Thoracic aorta (tissue), 2 donors: Measurements from ENCODE around the gene RAP1A. TPM values are rescaled to one million over a fixed set of nuclear protein-coding genes. Genes with fewer than 3 reads are reported as not detected.

Experiments
- ATAC-seq: fragments of 150-250 bp; one replicate; pipeline ENCODE4 v1.8.0; 2017; ENCODE audit warnings: low read depth; ENCODE audit not compliant: insufficient number of reproducible peaks, low FRiP score
- DNase-seq: peaks from one replicate; pipeline ENCODE4 v3.0.0-alpha.2; 2020; ENCODE audit warnings: low spot score
- H3K27ac ChIP-seq, 2 donors: fragments of 200-600 bp; sonication (generic); 1 replicate in 1 of 2; 2 replicates in 1 of 2; pipeline ENCODE4 v1.5.1; 2016; ENCODE audit warnings: mild to moderate bottlenecking in 2 of 2, moderate library complexity in 2 of 2
- H3K27me3 ChIP-seq: fragments of 200-600 bp; sonication (generic); replicated peaks from 2 replicates; pipeline ENCODE4 v1.6.0; 2016; ENCODE audit warnings: mild to moderate bottlenecking; ENCODE audit not compliant: insufficient read depth
- H3K36me3 ChIP-seq: fragments of 200-600 bp; sonication (generic); one replicate; pipeline ENCODE4 v1.5.1; 2016
- H3K4me1 ChIP-seq, 2 donors: fragments of 200-600 bp; sonication (generic); 1 replicate in 1 of 2; 2 replicates in 1 of 2; pipeline versions ENCODE4 v1.5.1 to v1.6.0; 2016; ENCODE audit warnings: low read depth in 2 of 2, mild to moderate bottlenecking in 1 of 2; ENCODE audit not compliant: control insufficient read depth in 1 of 2
- H3K4me3 ChIP-seq: fragments of 200-600 bp; sonication (generic); 2 replicates; pipeline ENCODE4 v1.5.1; 2016; ENCODE audit warnings: mild to moderate bottlenecking
- H3K9me3 ChIP-seq: fragments of 200-600 bp; sonication (generic); 2 replicates; pipeline ENCODE4 v1.5.1; 2016
- CTCF ChIP-seq: fragments of 200-600 bp; sonication (generic); IDR thresholded peaks from one replicate; pipeline ENCODE4 v1.5.1; 2019; ENCODE audit warnings: antibody characterized with exemption
- total RNA-seq, 2 donors: library from RNA; depleted of rRNA; stranded (reverse); fragments of >200 nt; gene quantifications; one replicate each; pipeline versions ENCODE4 v1.1.0 to v1.2.3, GENCODE V29; 2016

The RAP1A gene
- total RNA-seq = 10 to 100 TPM; 67.4 to 75.0 TPM

GRCh38 chr1:111619635-111620440, at the start of gene RAP1A:
Gene RAP1A, plus strand, starts transcription at chr1:111619789. Its CDS starts 71,572 bp downstream, at chr1:111691361.
- no peaks in the 10 kb centered on the region for H3K27me3 ChIP-seq
- ATAC-seq (peak; percentile 89), DNase-seq (peak; percentile 78)
- peak within 1 kb of the TSS; percentile 81 for H3K4me3 ChIP-seq
- H3K4me1 ChIP-seq = peaks cover 37 to 51% of the 10 kb centered on the region in 2 donors
- H3K27ac ChIP-seq = peak within 1 kb of the TSS; percentile 82 to 92
- H3K36me3 ChIP-seq = no peaks in the 10 kb centered on the region
- H3K9me3 ChIP-seq = no peaks in the 10 kb centered on the region
- TF ChIP-seq CTCF = no peak

DNA sequence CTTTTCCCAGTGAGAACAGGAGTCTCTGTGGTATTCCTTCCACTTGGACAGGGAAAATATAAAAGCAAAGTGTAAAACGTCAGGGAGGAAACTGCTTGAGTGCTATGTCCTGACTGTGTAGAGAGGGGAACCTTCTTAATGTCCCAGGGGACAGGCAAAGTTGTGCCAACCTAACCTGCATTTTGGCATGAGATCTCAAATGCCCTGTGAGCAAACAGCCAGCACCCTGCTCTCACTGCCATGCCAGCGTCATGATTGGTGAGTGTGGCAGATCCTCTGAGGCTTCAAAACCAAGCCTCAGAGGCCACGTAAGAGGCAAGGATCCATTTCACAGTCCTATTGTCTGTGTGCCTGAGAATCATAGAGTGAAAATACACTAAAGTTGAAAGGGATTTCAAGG, 49.7 kb upstream of the RAP1A start:
- ATAC-seq = no peak
- H3K27ac ChIP-seq = no peak overlapping the region

GRCh38 chr1:111570781-111571181, 48.8 kb upstream of the RAP1A start:
- no peak for ATAC-seq
- Histone ChIP-seq H3K27me3 (no peaks in the 10 kb centered on the region), H3K4me3 (no peak overlapping the region), H3K9me3 (no peaks in the 10 kb centered on the region), H3K36me3 (no peaks in the 10 kb centered on the region), H3K4me1 (peaks cover 5 to 27% of the 10 kb centered on the region in 2 donors), H3K27ac (no peak overlapping the region)
- DNase-seq = no peak
- peak; percentile 26 for TF ChIP-seq CTCF

More for the DNA sequence above, 49.7 kb upstream of the RAP1A start:
- no peak for DNase-seq
- no peaks in the 10 kb centered on the region for H3K36me3 ChIP-seq
- no peak for TF ChIP-seq CTCF
- peaks cover 5 to 27% of the 10 kb centered on the region in 2 donors for H3K4me1 ChIP-seq
- H3K4me3 ChIP-seq = no peak overlapping the region
- H3K27me3 ChIP-seq = no peaks in the 10 kb centered on the region
- H3K9me3 ChIP-seq = no peaks in the 10 kb centered on the region

GRCh38 chr1:111571239-111571638, 48.4 kb upstream of the RAP1A start:
- Histone ChIP-seq H3K9me3 (no peaks in the 10 kb centered on the region), H3K36me3 (no peaks in the 10 kb centered on the region), H3K4me3 (no peak overlapping the region), H3K4me1 (peaks cover 5 to 29% of the 10 kb centered on the region in 2 donors), H3K27me3 (no peaks in the 10 kb centered on the region), H3K27ac (no peak overlapping the region)
- TF ChIP-seq CTCF = no peak
- no peak for DNase-seq
- no peak for ATAC-seq

GRCh38 chr1:111571987-111572386, 47.6 kb upstream of the RAP1A start:
- Histone ChIP-seq H3K27me3 (no peaks in the 10 kb centered on the region), H3K4me3 (no peak overlapping the region), H3K36me3 (no peaks in the 10 kb centered on the region), H3K9me3 (no peaks in the 10 kb centered on the region), H3K27ac (no peak overlapping the region), H3K4me1 (peaks cover 5 to 35% of the 10 kb centered on the region in 2 donors)
- TF ChIP-seq CTCF = no peak
- no peak for ATAC-seq
- no peak for DNase-seq
